Upper lobe of left lung (tissue), 4 donors: ENCODE data around the gene PARD3B.

ENCODE experiments used
- POLR2A ChIP-seq, 4 donors: fragments of 450-650 bp; IDR thresholded peaks; one replicate each; pipeline ENCODE4 v1.5.1; 2016 to 2017; ENCODE audit warnings: antibody characterized with exemption in 4 of 4, mild to moderate bottlenecking in 2 of 4
- POLR2AphosphoS5 ChIP-seq, 2 donors: sonication (generic); formaldehyde crosslinking; IDR thresholded peaks; one replicate each; pipeline ENCODE4 v1.5.1; 2017; ENCODE audit warnings: antibody characterized with exemption in 2 of 2
- TF ChIP-seq, protein P1 (sequence below), 6 experiments: fragments of 450-650 bp in 4 of 6; fragments of 200-600 bp in 2 of 6; sonication (generic) in 2 of 6; IDR thresholded peaks; one replicate each; pipeline ENCODE4 v1.5.1; 2016 to 2019; ENCODE audit warnings: antibody characterized with exemption in 6 of 6

DNA sequence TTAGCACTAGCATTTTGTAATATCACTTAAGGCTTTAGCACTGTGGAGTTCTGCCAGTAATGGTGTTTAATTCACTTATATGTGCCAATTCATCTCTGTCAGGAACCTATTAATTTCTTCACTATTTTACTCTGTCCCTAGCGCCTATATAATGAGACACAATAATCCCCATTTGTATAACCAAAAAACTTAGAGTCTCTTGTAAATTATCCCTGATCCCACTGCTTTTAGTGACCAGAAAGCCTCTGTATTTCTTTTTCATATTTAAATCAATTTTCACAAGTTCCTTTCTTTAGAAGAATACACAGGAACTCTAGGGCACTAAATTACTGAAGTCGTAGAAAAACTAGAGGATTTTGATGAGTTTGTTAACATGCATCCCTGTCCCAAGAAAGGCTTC lies 894.3 kb downstream of the PARD3B start:
- TF ChIP-seq, protein P1, sequence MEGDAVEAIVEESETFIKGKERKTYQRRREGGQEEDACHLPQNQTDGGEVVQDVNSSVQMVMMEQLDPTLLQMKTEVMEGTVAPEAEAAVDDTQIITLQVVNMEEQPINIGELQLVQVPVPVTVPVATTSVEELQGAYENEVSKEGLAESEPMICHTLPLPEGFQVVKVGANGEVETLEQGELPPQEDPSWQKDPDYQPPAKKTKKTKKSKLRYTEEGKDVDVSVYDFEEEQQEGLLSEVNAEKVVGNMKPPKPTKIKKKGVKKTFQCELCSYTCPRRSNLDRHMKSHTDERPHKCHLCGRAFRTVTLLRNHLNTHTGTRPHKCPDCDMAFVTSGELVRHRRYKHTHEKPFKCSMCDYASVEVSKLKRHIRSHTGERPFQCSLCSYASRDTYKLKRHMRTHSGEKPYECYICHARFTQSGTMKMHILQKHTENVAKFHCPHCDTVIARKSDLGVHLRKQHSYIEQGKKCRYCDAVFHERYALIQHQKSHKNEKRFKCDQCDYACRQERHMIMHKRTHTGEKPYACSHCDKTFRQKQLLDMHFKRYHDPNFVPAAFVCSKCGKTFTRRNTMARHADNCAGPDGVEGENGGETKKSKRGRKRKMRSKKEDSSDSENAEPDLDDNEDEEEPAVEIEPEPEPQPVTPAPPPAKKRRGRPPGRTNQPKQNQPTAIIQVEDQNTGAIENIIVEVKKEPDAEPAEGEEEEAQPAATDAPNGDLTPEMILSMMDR (IDR thresholded peaks at IDR 0.05), result no peak
- no peak for TF ChIP-seq POLR2A (IDR thresholded peaks at IDR 0.05)
- TF ChIP-seq POLR2AphosphoS5 (IDR thresholded peaks at IDR 0.05), result no peak
